Lower lobe of right lung (tissue), 2 donors: ENCODE measurements around the gene IFNA13. TPM values are rescaled to one million over a fixed set of nuclear protein-coding genes. Genes with fewer than 3 reads are reported as not detected.

Experiments used
- ATAC-seq, 2 donors: fragments of 200-7000 bp; cut with Tn5 transposase; one replicate each; pipeline ENCODE4 v1.9.1; 2020 to 2022; ENCODE audit warnings: mild to moderate bottlenecking in 2 of 2, moderate library complexity in 2 of 2
- DNase-seq: peaks from one replicate; pipeline ENCODE4 v3.0.0-alpha.2; 2020
- H3K27ac ChIP-seq: fragments of 200-600 bp; one replicate; pipeline ENCODE4 v1.8.0; 2022
- H3K27me3 ChIP-seq: fragments of 200-600 bp; one replicate; pipeline ENCODE4 v1.8.0; 2022; ENCODE audit warnings: low read depth
- H3K36me3 ChIP-seq: fragments of 200-600 bp; one replicate; pipeline ENCODE4 v1.8.0; 2022; ENCODE audit warnings: mild to moderate bottlenecking
- H3K4me1 ChIP-seq: fragments of 200-600 bp; one replicate; pipeline ENCODE4 v1.8.0; 2022
- H3K4me3 ChIP-seq: fragments of 200-600 bp; one replicate; pipeline ENCODE4 v1.8.0; 2022; ENCODE audit warnings: mild to moderate bottlenecking
- H3K9me3 ChIP-seq: fragments of 200-600 bp; one replicate; pipeline ENCODE4 v1.8.0; 2022
- intact Hi-C: fragments of 100-400 bp; cut with DNase I; formaldehyde crosslinking; loops from one replicate; pipeline ENCODE4 v1.11.0; 2022
- total RNA-seq: library from RNA; stranded (reverse); fragmentation: NEBNext Ultra II Directional; extraction: Animal tissue kit (Norgen Biotek cat#: 25700); gene quantifications from one replicate; pipeline ENCODE4 v1.2.1, GENCODE V29; 2021
- TF ChIP-seq, protein P1 (sequence below): fragments of 200-600 bp; IDR thresholded peaks from one replicate; pipeline ENCODE4 v1.8.0; 2022; ENCODE audit warnings: antibody characterized with exemption, mild to moderate bottlenecking
- donor health status: DM: no; HTN: yes; CAD: no; lungs with severe emphysema.

Gene IFNA13
- total RNA-seq, 1 donor from 2014 or later: 1.1 TPM

DNA sequence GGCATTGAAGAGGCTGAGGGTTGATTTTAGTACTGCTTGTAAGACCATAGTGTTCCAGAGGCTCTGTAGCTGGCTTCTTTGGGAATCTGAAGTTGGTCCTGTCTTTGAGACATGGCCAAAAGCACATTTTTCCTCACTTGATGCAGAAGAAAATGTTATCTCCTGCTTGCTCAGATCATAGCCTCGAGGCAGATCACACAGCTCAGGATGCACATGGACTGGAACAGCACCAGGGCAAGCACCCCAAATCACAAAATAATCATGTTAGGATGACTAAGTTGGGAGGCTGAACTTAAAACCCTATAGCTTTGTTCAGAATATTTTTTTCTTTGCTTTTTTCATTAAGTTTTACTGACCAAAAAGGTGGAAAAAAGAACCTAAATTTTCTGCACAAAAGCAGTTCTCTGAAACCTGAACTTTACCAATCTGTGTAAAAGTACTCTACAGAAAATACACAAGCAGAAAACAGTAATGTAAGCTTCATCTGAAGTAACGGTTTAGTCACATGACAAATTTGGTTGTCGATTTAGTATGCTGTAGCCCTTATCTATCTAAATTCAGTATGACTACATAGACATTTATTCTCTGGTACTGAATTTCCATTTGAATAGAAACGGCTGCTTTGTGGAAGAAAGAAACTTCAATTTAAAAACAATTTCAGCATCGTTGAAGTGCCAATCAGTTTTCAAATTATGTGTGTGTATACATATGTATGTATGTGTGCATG lies 36.0 kb downstream of the IFNA13 start:
- Histone ChIP-seq H3K4me1 (peaks cover 75% of the 10 kb centered on the region), H3K4me3 (no peak overlapping the region), H3K36me3 (peaks cover 11% of the 10 kb centered on the region), H3K27me3 (no peaks in the 10 kb centered on the region), H3K27ac (no peak overlapping the region), H3K9me3 (no peaks in the 10 kb centered on the region)
- no peak for ATAC-seq
- no peak for DNase-seq
- TF ChIP-seq, protein P1, sequence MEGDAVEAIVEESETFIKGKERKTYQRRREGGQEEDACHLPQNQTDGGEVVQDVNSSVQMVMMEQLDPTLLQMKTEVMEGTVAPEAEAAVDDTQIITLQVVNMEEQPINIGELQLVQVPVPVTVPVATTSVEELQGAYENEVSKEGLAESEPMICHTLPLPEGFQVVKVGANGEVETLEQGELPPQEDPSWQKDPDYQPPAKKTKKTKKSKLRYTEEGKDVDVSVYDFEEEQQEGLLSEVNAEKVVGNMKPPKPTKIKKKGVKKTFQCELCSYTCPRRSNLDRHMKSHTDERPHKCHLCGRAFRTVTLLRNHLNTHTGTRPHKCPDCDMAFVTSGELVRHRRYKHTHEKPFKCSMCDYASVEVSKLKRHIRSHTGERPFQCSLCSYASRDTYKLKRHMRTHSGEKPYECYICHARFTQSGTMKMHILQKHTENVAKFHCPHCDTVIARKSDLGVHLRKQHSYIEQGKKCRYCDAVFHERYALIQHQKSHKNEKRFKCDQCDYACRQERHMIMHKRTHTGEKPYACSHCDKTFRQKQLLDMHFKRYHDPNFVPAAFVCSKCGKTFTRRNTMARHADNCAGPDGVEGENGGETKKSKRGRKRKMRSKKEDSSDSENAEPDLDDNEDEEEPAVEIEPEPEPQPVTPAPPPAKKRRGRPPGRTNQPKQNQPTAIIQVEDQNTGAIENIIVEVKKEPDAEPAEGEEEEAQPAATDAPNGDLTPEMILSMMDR: no peak
- intact Hi-C loops: loop anchor here (10.0 kb wide), 1 partner anchor 473 kb away; the partner anchor contains the start of gene MTAP

DNA sequence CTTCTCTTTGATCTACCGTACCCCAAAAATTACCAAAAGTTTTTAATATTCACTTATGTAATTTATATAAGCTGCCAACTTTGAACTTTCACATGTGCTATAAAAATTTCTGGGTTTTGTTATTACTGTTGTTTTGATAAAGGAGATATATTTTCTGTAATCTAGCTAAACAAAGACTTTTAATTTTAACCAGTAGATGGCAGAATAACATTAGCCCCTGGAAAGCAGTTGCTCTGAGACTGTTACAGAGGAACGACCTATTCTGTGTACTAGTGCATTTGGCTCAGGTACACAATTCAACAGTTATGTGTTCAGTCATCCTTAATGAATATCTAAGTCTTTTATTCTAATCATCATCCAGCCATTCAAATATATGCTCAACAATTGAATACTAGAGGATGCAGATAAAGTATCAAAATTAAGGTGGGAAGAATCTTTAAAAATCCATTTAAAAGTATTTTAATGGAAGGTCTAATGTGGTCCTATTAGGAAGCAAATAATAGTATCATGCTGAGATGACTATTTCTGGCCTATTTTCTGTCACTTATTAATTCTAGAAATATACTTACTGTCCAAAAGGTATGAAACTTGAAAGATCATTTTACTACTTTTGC lies 41.2 kb downstream of the IFNA13 start:
- Histone ChIP-seq H3K36me3 (peaks cover 21% of the 10 kb centered on the region), H3K9me3 (no peaks in the 10 kb centered on the region), H3K27me3 (no peaks in the 10 kb centered on the region), H3K4me1 (peaks cover 51% of the 10 kb centered on the region), H3K4me3 (no peak overlapping the region), H3K27ac (no peak overlapping the region)
- peak; percentile 66 to 81 for ATAC-seq
- DNase-seq: no peak
- TF ChIP-seq, protein P1: peak; percentile 68
- intact Hi-C loops: loop anchor here (10.0 kb wide), 1 partner anchor 68 kb away; no protein-coding TSS in a partner anchor

DNA sequence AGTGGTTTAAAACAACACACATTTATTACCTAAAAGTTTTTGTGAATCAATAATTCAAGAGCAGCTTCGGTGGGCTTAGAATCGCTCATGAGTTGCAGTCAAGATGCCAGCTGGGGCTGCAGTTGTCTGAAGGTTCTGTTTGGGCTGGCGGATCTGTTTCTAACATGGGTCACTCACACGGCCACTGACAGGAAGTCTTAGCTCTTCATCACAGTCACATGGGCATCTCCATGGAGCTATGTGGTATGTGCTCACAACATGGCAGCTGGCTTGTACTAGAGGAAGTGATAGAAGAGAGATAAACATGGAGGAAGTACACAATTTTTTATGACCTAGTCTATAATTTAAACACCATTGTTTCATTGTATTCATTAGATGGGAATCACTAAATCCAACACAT lies 43.8 kb downstream of the IFNA13 start:
- Histone ChIP-seq H3K36me3 (peaks cover 20% of the 10 kb centered on the region), H3K4me1 (peaks cover 25% of the 10 kb centered on the region), H3K4me3 (no peak overlapping the region), H3K27me3 (no peaks in the 10 kb centered on the region), H3K9me3 (no peaks in the 10 kb centered on the region), H3K27ac (no peak overlapping the region)
- ATAC-seq (peak; percentile 62 to 72), DNase-seq (no peak)
- TF ChIP-seq, protein P1: no peak
- intact Hi-C loops: loop anchor here (10.0 kb wide), 1 partner anchor 71 kb away; no protein-coding TSS in a partner anchor

- peaks cover 20% of the 10 kb centered on the region for H3K36me3 ChIP-seq
- H3K4me1 ChIP-seq: peaks cover 19% of the 10 kb centered on the region
- intact Hi-C loops: loop anchor here (10.0 kb wide), 1 partner anchor 72 kb away; no protein-coding TSS in a partner anchor
- H3K4me3 ChIP-seq: no peak overlapping the region
- no peak for ATAC-seq
- no peaks in the 10 kb centered on the region for H3K27me3 ChIP-seq
- TF ChIP-seq, protein P1: no peak
- H3K9me3 ChIP-seq: no peaks in the 10 kb centered on the region
- no peak overlapping the region for H3K27ac ChIP-seq
- DNase-seq: no peak
Observed at GRCh38 chr9:21322911-21323461, 44.9 kb downstream of the IFNA13 start.

DNA sequence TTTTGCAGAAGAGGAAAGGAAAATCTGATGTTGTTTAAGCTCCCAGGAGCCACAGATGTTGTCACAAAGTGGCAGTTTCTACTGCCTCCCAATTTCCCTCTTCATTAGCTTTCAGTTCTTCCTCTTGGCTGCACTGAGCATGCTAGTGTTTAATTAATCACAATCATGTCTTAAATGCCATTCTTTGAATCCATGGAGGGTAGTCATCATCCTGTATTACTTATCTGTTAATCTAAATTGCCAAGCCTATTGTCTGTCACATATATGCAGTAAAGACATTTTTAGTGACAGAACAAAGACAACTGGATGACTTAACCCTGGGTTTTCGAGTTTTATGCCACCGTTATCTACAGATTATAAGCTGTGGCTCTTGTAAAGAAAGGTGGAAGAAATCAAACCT lies 47.4 kb downstream of the IFNA13 start:
- TF ChIP-seq, protein P1: no peak
- Histone ChIP-seq H3K36me3 (peaks cover 20% of the 10 kb centered on the region), H3K9me3 (no peaks in the 10 kb centered on the region), H3K4me3 (no peak overlapping the region), H3K4me1 (peaks cover 13% of the 10 kb centered on the region), H3K27me3 (no peaks in the 10 kb centered on the region), H3K27ac (no peak overlapping the region)
- DNase-seq (no peak), ATAC-seq (no peak)
- intact Hi-C loops: loop anchor here (10.0 kb wide), 1 partner anchor 74 kb away; no protein-coding TSS in a partner anchor
